Activated CD4-positive, alpha-beta T cell treated with anti-CD3 and anti-CD28 coated beads, Interleukin-2, amount 50 U/mL, for 4 hours (primary cell): ENCODE data around the gene RBMS3.

Source experiments
- DNase-seq, 2 experiments: peaks; one replicate each; pipeline ENCODE4 v3.0.0-alpha.2; 2020

Gene RBMS3

GRCh38 chr3:29537889-29538609 lies 257.2 kb downstream of the RBMS3 start:
- DNase-seq: no peak

GRCh38 chr3:29538610-29538958 lies 257.7 kb downstream of the RBMS3 start:
- DNase-seq: no peak

DNA sequence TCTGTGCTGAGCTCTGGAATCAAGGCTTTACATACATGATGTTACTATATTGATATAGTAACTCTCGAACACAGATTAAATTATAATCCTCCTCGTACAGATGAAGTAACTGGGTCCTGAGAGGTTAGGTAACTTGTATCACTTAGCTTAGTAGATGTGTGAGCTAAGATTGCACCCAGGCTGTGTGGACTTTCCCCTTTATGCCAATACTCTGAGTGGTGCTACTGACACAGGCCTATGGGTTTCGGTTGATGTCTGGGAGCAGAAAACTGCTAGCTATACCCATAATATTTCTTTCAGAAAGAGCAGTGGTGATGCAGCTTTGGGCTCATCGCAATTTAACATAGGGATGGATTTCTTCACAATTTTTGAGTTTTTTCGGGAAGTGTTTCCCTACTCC lies 259.7 kb downstream of the RBMS3 start:
- DNase-seq: no peak

DNA sequence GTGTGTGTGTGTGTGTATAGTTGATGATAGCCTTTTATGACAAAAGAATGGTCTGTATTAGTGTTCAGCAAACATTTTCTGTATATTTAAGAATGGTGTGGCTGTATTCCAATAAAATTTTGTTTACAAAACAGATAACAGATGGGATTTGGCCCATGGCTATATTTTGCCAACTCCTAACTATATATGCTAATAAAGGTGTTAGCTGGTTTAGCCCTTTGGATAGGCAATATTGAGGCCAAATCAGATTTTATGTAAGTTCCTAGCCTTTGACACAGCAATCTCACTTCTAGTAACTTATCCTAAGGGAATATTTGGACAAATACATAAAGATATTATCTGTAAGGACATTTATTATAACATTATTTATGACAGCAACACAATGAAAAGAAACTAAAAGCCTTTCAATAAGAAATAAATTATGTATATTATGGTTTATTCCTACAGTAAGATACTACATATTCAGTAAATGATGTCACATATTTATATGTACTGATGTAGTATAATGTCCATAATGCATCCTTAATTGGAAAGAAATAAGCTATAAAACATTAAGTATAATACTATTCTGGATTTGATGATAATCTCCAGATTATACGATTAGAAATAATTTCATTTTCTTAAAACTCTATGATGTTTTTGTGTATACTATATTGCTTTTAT lies 264.0 kb downstream of the RBMS3 start:
- DNase-seq: no peak

DNA sequence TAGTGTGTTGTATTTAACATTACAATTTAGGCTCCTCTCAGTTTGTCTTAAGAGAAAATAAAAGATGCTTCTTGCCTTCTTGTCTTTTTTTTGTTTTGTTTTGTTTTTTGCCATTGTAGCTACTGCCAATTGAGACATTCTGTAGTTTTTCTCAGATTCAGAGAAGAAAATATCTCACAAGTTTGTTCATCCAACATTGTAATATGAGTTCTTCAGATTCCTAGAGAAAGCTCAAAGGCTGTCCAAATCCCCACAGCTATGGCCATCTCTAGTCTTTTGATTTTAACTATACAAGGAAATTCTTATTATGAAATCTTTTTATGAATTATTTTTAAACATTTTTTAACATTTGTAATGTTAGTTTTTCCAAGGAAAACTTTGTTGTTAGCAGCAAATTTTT lies 264.7 kb downstream of the RBMS3 start:
- DNase-seq: no peak

GRCh38 chr3:29552051-29552450 lies 271.2 kb downstream of the RBMS3 start:
- no peak for DNase-seq

DNA sequence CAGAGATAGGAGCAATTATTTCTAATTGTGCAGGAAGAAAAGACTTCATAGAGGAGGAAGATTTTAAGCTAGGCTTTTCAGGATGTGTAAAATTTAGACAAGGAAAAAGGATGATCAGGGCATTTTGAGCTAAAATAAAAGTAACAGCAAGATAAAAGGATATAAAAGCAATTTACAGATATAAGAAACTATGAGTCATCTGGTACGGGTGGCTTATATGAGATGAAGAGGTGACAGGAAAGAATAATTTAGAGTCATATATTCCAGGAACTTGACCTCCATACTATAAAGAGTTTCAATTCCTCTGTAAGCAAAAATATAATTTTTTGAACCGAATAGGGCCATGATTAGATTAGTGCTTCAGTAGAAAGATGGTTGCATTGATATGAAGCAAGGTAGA lies 273.7 kb downstream of the RBMS3 start:
- no peak for DNase-seq

GRCh38 chr3:29555590-29555989 lies 274.7 kb downstream of the RBMS3 start:
- no peak for DNase-seq

- no peak for DNase-seq
Observed at GRCh38 chr3:29557186-29557585, 276.3 kb downstream of the RBMS3 start.

- DNase-seq: no peak
Observed at GRCh38 chr3:29557825-29558224, 277.0 kb downstream of the RBMS3 start.

DNA sequence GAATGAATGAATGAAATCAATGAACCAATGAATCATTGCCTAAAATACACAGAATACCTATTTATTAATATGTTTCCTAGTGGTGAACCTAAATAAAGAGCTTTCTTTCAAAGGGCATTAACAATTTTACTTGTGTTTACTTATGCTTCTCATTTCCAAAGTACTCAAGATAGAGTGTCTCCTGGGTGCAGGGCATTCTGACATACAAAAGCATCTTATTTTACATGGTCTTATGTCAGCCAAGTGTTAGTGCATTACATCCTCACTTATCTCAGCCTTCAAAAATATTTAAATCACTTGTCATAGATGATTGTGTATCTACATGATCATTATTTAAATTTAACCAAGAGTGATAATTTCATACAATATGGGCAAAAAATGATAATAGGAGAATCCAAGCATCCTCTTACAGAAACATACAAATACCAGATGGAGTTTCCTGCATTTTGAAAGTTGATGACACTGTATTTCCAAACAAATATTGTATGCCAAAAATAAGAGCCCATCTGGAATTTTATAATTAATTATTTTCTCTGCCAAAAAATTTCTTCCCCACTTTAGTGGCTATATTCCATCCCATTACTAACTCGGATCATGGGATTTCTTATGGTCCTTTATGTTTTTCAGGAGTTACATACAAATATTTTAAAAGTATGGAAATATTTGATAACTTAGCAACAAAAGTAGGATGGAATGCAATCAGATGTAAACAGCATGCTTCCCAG lies 279.0 kb downstream of the RBMS3 start:
- DNase-seq: no peak

DNA sequence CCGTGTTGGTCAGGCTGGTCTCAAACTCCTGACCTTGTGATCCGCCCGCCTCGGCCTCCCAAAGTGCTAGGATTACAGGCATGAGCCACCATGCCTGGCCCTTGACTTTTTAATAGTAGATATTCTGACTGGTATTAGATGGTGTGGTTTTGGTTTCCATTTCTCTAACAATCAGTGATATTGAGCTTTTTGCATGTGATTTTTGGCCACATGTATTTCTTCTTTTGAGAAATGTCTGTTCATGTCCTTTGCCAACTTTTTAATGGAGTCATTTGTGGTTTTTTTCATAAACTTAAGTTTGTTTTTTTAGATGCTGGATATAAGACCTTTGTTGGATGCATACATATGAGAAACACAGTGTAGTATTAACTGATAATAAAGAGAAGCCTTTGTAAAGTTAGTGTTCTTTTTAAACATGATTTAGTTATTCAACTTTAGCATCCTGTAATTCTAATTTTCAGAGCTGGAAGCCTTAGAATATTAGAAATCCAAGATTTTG lies 280.8 kb downstream of the RBMS3 start:
- DNase-seq: no peak

DNA sequence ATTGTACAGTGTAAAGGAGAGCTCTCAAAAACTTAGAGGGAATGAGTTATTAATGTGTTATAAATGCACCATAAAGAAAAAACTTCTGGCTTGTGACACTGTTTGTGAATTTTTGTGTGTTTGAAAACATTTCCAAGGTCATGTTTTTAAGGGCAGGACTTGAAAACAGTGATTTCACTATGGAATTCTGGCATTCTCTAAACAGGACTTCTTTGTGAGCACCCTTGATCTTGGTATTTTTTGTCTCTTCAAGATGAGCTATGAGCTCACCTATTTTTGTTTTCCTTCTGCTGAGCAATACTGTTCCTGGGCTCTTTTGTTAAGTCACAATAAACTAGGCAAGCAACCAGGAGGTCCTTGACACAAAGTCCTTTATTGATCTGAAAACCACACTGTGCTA lies 284.4 kb downstream of the RBMS3 start:
- no peak for DNase-seq

DNA sequence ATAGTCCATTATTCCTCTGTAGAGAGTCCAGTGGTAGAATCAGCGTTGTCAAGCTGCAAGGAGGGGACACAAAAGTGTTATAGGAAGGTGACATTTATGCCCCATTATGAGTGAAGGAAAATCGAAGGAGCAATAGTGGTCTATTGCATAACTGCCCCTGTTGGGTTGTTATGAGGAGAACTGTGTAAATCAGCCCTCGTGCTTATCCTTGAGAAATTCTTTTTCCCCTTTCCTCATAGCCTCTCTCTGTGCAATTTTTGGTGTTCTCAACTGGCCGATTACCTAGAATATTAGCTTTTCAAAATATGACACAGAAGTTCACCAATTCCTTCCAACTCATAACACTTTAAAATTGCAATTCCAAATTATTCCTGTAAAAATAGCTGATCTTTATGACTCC lies 286.6 kb downstream of the RBMS3 start:
- no peak for DNase-seq

DNA sequence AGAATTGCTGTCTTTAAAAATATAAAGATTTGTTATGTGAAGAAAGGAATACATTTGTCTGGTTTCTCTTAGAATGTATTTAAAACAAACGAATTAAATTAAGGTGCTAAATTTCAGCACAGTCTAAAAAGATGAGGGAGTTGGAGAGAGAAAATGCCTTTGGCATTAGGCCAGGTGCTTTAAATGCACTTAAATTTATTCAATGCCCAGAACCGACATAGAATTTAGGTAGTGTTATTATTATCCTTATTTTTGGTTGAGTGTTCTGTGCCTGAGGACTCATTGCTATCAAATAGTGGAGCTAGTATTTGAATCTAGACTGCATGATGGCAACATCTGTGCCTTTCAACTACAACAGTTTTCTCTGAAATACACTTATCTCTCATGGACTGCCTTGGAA lies 287.5 kb downstream of the RBMS3 start:
- DNase-seq: no peak

- no peak for DNase-seq
Observed at GRCh38 chr3:29576181-29576580, 295.3 kb downstream of the RBMS3 start.

GRCh38 chr3:29576675-29577074 lies 295.8 kb downstream of the RBMS3 start:
- no peak for DNase-seq

DNA sequence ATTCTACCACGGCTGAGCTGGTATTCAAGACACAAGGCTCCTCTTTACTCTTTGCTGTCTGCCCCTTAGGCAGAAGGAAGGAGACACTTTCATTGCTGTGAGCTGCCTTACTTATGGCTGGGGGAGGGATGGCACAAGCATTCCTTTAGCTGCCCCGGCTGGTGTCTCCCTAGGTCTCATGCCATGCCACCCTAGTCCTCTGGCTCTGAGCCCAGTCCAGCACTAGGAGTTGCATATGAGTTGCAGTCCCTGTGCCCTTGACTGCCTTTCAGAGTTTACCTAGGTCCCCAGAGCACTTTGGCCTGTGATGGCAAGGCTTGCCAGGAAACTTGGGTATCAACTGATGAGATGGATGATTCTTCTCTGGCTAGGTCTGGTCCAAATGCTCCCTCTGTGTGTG lies 296.4 kb downstream of the RBMS3 start:
- DNase-seq: no peak

DNA sequence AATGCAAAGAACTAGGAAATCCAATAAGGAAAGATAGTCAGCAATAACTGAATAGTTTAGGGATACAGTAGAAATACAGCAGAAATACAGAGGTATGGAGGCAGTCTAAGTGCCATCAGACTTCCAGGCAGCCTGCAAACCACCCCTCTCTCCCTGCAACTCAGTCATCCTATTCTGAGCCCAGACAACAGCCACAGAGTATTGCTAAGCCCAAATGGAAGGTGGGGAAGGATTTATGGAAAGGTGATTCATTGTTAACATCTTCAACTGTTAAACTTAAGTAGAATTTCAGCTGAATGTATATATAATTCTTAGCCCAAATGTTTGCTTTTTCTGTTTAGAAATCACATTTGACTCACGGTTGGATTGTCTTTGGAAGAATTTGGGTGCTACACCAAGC lies 300.4 kb downstream of the RBMS3 start:
- no peak for DNase-seq

DNA sequence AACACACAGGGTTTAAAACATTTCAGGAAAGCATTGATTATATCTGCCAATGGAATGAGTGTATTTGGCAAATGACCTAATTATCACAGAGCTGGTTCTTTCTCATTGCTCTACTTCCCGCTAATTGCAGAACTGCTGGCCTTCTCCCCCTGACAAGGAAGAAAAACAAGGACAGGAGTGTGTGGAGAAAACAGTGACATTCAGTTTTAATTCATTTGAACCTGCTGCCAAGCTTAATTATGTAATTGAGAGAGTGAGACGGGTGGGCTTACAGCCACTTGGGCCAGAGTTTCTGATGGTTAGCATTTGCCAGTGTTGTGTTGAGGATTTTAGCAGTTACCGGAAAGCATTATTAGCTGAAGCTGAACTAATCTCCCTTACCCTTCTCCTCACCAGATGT lies 301.4 kb downstream of the RBMS3 start:
- DNase-seq: no peak

DNA sequence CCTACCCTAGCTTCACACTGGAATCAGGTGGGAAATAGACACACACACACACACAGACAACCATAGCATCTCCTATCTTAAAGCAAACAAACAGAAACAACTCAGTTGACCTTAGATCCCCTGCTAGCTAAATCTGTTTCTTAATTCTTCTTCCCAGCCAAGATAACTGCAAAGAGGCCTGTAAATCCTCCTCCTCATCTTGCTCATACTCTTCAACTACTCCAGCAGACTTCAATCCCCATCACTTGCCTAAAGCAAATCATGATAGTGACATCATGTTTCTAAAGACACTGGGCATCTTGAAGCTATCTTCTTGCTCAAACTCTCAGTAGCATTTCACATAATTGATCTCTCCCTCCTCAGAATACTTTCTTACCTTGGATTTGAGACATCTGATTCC lies 303.0 kb downstream of the RBMS3 start:
- DNase-seq: no peak

DNA sequence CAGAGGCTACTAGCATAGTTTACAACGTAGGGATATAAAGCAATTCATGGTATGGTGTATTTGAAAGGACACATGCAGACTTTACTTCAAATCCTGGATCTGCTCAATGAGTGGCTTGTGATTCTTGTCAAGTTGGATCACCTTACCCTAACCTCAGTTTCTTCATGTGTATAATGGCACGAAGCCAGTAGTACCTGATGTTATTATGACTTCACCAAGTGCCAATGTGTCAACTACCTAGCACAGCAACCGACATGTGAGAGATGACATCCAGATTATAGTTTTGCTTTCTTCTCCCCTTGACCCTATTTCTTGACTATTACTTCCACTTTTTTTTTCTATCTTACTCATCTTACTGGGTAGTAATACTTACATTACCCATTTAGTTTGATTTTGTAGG lies 304.5 kb downstream of the RBMS3 start:
- no peak for DNase-seq

DNA sequence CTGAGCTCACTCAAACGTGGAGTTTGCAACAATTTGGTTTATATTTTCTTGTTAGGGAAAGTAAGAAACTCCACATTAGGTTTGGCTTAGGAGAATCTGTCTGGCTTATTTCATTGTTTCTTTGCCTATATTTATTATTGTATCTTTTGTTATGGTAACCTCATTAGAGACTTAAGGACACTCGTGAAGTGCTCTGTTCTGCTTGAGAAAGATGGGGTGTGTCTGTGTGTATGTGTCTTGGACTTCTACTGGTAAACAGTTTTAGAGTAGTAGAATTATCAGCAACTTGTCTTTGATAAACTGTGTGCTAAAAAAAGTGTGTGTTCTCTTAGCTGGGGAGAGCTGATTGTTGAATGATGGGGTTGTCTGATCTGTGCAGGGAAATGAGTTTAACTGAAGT lies 306.5 kb downstream of the RBMS3 start:
- no peak for DNase-seq

- DNase-seq: no peak
Observed at GRCh38 chr3:29590012-29590411, 309.1 kb downstream of the RBMS3 start.
